GM21786 (cell line): ENCODE measurements around the gene CLMP.

Source experiments
- ATAC-seq: cut with Tn5 transposase; IDR thresholded peaks from one replicate; pipeline ENCODE4 v1.9.1; 2021; ENCODE audit not compliant: unreplicated experiment

CLMP gene

DNA sequence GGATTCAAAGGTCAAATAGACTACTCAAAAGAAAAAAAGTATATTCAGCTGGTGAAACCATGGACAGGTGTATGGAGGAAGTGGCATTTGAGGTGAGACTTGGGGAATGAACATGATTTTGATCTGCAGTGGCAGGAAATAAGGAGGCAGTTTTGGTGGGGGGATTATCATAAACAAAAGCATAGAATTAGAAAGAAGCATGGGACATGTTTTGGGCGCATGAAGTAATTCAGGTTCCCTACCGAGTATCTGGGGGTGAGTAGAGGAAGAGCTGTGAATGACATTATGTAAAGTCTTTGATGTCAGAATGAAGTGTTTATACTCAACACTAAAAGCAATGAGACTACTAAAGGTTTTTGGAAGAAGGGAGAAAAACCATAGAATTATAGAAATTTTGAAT, 3.1 kb downstream of the CLMP start:
- ATAC-seq = no peak

DNA sequence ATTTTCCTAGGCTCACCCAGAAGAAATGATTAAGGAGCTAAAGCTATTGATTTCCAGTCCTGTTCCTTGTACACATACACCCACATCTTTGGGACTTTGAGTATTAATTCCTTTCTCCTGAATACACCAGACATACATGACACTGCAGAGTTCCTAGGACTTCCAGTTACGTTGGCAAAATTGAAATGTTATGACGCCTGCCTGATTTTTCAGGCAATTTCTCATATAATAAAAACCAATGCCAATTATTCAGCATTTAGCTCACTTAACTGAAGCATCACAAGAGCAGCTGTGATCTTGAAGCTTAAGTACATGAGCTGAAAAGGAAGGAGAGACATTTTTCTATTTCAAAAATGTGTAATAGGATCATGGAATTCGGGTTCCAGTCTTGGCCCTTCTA, 4.5 kb downstream of the CLMP start:
- ATAC-seq = no peak

DNA sequence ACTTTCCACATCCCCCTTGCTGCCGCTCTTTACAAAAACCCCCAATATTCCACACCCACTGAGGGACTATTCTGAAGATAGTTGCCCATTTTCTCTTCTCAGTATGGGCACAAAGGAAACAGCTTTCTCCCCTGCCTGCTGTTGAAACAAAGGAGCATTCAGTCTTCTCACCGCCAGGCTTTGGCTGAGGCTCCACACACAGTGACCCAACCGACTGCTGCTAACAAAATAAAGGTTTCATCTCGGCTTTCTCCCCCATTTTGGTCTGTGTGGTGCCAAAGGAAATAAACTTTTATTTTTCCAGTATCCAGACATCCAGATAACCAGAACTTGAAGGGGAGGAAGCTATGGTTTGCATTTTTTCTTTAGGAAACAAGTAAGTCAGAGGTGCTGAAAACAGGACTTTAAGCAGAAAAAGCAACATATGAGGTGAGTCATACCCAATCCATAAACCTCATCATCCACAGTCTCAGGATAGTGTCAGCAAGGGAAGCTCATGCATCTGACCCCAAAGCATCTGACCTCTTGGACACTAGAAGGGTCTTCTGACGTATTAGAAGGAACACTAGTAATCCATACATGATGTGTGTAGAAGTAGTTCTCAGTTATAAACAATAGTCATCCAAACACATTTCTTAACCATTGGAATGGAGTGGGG, 6.4 kb downstream of the CLMP start:
- ATAC-seq = no peak

DNA sequence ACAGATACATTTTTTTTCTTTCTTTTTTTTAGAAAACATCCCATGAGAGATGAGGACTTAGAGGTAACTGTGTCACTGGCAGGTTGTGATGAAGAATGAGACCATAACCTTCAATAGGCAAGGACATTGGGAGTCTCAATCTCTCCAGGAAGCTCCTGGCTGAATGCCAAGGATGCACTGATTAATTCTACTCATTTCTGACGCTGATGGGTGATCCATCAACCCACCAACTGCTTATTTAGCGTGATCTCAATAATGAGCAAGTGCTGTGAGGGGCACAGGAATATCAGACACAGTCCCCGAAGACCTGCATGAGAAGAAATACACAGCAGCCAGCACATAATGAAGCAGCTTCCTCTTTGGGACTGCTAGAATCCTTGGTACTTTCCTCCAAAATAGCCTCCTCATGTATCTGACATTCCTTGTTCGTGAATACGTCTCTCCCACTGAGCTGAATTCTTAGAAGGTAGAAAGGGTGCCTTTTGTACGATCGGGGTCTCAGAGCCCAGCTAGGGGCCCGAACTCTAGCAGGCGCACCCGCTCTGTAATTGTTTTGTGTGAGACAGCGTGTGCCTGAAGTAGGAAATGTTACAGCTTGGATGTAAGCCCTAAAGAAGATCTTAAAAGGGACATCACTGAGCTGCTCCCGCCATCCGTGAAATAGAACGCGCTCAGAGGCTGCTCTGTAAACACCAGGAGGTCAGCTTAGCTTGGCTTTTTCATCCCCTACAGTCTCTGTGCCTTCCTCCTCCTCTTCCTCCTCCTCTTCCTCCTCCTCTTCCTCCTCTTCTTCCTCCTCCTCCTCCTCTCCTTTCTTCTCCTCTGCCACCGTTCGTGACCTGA, 7.2 kb downstream of the CLMP start:
- no peak for ATAC-seq

DNA sequence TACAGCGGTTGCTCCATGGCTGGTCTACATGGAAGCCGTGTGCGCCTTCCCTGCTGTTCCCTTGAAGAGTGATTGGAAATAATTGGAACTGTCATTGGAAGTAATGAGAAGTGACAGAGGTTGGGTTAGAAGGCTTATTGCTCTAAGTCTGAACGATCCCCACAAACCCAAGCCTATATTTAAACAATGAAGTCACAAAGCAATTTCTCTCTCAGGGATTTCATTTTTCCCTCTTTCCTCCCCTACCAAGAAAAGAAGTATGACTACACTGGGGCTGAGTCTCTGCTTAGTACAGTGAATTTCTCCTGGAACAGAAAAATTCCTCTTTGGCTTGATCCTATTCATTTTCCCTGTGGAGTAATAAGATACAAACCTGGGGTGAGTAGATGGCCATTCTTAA, 7.8 kb downstream of the CLMP start:
- ATAC-seq = no peak

DNA sequence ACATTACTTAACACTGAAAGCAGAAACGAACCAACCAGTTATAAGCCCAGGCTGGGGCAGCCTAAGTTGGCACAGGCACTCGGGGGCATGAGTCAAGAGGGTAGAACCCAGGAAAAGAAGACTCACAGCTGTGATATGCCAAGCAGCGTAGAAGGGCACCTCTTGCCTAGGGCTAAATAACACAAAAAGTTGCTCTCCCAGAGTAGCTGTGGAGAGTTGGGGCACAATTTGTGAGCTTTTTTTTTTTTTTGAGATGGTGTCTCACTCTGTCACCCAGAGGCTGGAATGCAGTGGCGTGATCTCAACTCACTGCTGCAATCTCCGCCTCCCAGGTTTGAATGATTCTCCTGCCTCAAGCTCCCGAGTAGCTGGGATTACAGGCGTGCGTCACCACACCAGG, 8.8 kb downstream of the CLMP start:
- ATAC-seq = no peak

DNA sequence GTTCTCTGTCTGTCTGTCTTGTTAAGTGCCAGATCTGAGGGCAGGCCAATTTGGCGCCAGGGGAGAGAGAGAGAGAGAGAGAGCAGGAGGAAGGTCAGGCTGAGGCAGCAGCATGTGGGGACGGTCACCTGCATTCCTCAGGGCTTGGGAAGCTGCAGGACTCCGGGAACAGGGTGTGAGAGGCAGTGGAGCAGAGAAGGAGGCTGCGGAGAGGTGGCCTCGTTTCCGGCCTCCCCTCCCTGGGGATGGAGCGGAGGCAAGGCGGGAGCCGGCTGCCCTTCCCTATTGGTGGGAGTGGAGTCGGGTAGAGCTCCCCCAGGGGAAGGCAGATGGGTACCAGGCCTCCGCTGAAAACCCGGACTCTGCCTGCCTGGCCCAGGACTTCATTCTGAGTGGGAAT, 9.7 kb downstream of the CLMP start:
- ATAC-seq = no peak

DNA sequence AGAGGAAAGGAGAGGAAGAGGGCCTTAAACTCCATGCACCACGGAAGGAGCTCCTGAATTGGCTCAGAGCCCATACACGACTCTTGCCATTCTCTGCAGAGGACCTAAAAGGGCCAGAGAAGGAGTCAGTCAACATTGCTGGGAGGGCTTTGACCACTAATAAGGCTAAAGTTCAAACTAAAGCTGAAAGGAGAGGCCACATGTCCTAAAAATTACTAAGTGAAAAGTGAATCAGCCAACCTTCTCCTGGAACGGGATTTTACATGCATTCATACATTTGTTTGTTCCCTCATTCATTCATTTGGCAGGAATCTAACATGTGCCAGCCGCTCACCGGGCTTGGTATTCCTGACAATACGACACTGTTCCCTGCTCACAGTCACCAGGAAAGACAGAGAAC, 10.5 kb downstream of the CLMP start:
- no peak for ATAC-seq

DNA sequence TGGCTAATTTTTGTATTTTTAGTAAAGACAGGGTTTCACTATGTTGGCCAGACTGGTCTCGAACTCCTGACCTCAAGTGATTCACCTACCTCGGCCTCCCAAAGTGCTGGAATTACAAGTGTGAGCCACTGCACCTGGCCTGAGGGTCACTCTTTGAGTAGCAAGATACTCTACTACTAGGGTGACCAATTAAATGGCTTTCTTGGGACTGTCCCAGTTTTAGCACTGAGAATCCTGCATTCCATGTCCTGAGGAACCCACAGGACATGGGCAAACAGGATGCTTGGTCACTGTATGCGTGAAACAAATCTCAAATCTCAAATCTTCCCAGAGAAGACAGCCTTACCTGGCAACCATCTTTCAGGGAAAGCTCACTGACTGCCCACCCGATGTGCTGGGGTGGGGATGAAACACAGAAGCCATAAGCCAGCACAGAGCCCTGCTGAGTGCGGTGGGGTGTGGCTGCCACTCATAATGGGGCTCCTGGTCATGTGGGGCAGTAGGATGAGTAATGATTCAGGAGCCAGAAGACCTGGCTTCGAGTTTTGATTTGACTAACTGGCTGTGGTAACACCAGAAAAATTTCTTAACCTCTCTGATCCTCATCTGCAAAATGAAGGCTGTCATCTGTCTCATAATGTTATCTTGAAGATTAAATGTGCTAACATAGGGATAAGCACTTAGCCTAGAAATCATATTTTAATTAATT, 11.5 kb downstream of the CLMP start:
- no peak for ATAC-seq

DNA sequence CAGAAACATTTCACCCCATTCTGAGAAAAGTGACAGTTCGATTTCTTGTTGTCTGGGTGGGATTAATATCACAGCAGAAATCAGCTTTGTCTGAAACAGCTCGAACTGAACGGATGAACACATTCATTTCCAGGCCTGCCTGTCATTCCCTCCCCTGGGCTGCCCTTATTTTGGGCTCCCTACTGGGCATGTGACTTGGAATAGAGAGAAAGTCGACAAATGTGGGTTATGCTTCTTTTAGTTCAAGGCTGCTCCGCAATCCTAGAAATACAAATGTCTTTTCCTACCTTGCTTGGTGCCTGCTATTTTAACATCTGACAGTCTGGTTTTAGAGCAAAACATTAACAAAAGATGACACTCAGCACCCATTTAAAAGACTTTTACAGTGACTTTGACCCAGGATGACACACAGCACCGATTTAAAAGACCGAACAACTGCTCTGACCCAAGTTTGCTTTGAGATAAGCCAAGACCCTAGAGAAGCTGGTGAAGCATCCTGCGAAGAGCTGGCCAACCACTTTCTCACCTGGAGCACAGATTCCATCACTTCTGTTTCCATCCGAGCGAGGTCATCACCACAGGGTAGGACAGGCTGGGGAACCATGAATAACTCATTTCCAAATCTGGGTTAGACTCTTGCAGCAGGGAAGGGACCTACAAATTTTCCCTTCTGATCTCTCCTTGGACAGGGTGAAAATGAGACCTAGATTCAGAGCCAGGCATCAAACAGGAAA, 13.1 kb downstream of the CLMP start:
- no peak for ATAC-seq

DNA sequence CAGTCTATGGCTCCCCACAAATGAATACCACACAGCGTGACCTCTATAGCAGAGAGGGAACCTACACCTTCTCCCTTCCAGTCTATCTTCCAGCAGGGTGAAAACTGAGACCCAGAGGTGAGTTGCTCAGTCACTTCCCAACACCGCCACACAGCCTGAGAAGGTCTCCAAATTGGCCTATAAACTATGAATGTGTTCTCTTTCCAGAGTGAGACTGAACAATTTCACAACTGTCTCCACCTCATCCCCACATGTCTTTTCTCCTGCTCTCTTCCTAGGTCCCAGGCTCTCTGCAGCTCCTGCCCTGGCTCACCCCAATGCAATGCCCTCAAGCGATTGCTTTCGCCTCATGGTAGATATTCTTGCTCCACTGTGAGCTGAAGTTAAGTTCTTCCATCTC, 14.0 kb downstream of the CLMP start:
- ATAC-seq = no peak

DNA sequence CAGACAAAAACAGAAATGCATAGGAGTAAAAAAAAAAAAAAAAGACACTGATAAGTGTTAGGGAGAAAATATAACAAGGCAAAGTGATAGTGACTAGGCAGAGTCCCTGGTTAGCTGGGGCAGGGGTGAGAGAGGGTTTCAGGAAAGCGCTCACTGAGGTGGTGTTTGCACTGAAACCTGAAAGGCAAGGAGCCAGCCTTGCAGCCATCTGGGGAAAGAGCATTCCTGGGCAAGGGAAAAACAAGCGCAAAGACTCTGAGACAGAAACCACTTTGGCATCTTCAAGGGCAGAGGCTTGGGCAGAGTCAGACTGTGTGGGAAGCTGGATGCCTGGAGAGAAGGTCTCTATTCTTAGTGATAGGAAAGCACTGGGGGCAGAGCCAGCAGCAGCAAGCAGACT, 14.5 kb downstream of the CLMP start:
- ATAC-seq = no peak

DNA sequence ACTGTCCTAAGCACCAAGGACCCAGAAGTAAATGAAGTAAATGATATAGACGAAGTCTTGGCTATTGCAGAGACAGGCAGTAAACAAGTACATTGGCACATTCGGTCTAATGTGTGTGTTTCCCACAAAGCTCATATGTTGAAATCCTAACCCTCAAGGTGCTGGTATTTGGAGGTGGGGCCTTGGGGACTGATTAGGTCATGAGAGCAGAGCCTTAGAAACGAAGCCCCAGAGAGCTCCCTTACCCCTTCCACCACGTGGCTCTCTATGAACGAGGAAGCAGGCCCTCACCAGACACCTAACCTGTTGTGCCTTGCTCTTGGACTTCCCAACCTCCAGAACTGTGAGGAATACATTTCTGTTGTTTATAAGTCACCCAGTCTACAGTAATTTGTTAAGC, 14.9 kb downstream of the CLMP start:
- ATAC-seq = no peak

DNA sequence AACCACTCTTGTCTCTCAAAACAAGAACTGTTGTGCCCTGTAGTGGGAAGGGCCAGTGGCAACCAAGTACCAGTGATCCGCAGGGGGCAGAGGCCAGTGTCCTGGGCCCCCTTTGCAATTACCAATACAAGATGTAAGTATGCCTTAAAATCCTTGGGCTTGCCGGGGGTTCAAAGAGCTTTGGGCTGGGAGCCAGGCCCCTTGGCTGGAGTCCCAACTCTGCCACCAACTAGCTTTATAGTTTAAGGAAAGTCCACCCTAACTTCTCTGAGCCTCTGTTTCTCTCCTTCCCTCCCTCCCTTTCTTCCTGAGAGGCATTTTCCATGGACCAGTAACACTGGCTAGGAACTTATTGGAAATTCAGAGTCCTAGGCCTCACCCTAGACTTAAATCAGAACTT, 15.5 kb downstream of the CLMP start:
- no peak for ATAC-seq

DNA sequence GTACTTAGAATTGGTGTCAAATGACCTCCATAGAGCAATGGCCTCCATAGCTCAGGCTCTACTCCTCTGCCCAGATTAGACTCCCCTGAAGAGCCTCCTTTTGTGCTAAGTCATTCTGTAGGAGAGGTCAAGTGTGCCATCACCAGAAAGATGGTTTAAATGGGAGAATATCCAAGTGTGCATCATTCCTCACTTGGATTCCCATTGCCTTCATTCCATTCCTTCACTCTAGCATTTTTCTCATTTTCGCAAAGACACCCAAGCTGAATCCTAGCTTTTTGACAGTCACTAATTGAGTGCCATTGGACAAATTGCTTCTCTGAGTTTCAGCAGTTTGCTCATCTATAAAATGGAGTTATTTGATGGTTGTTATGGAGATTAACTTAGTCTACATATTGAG, 16.9 kb downstream of the CLMP start:
- no peak for ATAC-seq

DNA sequence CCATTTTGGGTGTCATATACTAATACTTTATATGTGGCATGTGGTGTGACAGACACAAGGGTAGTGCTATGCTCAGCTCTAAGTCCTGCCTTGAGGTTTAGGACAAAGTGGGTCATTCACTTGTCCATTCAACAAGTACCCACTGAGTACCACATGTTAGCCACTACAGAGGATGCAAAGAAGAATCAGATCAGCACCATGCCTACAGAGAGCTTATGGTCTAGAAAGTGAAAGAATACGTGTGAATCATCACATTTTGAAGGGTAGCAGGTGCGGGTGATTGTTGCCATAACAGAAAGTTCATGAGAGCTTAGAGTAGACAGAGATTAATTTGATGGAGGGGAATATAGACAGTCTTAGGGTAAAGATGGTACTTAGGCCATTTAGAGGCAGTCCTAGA, 18.3 kb downstream of the CLMP start:
- ATAC-seq = no peak

DNA sequence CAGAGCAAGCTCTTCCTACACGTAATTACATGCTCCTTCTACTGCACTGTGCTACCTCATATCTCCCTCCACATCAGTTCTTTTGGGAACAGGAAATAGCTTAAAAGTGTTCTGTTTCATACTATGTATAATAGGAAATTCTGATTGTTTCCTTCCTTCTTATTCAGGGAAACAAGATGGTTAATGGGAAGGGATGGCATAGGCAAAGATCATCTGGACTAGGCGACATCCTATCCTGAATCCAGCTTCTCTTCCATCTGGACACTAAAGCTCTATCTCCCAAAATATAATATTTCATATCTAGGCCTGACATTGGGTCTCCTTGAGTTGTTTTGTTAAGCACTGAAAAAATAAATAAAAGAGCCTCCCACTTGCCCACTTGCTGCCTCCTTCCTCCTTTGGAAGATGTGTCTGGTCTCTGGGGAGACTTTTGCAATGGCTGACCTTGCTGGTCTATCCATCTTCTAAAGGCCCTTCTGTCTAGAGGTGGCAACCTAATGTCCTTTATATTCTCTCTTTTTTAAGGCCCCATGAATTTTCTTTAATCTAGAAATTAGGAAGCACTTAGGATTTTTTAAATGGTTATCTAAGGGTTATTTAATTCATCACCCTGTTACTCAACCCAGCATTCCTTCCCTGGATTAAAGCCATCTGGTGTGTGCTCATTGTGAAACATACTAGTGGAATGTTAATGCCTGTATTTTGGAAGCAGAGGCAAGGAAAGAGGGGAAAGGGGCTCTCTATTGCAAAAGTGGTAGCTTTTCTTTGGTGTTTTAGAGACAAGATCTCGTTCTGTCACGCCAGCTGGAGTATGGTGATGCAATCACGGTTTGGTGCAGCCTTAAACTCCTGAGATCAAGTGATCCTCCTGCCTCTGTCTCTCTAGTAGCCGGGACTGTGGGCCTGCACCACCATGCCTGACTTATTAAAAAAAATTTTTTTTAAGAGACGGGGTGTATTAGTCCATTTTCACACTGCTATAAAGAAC, 20.6 kb downstream of the CLMP start:
- no peak for ATAC-seq

DNA sequence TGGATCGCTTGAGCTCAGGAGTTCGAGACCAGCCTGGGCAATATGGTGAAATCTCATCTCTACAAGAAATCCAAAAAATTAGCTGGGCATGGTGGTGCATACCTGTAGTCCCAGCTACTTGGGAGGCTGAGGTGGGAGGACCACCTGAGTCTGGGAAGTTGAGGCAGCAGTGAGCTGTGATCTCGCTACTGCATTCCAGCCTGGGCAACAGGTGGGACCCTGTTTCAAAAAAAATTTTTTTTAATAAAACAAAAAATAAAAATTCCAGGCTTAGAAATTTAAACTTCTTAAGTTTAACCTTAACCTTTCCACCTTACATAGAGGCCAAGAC, 21.2 kb downstream of the CLMP start:
- ATAC-seq = no peak

DNA sequence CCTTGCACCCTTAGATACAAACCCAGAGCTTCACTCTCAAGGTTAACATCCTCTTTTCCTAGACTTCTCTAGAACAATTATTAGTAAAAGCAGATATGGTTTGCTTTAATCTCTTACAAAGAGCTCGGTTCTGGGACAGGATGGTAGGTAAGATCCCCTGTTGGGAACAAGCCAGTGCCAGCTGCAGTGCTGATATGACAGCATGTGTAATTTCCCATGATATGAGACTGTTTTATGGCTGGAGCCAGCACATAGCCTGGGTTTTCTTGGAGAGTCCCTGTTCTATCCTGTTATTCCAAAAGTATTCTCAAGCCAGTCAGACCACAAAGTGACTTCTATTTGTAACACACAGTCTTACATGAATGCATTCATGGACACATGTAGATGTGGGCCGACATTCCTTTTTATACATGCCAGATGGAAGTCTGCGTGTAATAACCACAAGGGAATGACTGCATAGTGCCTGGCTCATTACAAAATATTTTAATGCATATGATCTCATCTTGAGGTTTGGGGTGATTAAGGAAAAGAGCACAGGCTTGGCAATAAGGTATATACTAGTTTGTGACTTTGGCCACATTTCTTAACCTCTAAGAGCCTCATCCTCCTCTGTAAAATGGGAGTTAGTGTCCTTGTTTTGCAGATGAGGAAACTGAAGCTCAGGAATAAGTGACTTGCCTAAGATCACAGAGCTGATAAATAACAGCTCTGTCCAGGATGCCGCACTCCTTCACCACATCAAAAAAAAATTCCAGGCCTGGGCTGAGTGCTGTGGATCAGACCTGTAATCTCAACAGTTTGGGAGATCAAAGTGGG, 21.8 kb downstream of the CLMP start:
- ATAC-seq = no peak

DNA sequence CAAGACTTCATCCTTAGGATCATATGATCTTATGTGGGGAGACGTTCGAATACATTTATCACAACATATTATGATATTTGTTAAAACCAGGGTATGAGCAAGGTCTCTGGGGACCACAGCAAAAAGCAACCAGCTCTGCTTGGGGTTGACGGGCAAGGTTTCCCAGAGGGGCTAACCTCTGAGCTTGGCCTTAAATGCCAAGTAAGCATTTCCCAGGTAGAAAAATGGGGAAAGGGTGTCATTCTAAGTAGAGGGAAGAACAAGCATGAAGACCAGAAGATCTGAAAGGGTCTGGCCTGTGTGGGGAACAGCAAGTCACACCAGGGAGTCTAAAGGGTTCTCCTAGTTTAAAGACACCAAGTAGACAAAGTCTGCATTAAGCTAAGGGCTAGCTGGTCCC, 24.1 kb downstream of the CLMP start:
- no peak for ATAC-seq
